Ramos (cell line): ENCODE data around the gene MTARC1.

ENCODE experiments used
- in situ Hi-C: fragments of 300-500 bp; cut with MboI; formaldehyde crosslinking; loops from one replicate; pipeline ENCODE4 v1.14.3; 2022; ENCODE audit warnings: low sequenced_read_pairs; ENCODE audit not compliant: unreplicated experiment

Gene MTARC1

GRCh38 chr1:220769205-220769604 lies 17.5 kb upstream of the MTARC1 start:
- in situ Hi-C loops: no loop called here

- in situ Hi-C loops: no loop called here
Observed at GRCh38 chr1:220770245-220770913, 16.3 kb upstream of the MTARC1 start.

- in situ Hi-C loops: no loop called here
Observed at GRCh38 chr1:220772846-220773245, 13.9 kb upstream of the MTARC1 start.

- in situ Hi-C loops: no loop called here
Observed at GRCh38 chr1:220775240-220775853, 11.4 kb upstream of the MTARC1 start.

- in situ Hi-C loops: no loop called here
Observed at GRCh38 chr1:220776254-220776653, 10.5 kb upstream of the MTARC1 start.

- in situ Hi-C loops: no loop called here
Observed at GRCh38 chr1:220776720-220777326, 9.9 kb upstream of the MTARC1 start.

- in situ Hi-C loops: no loop called here
Observed at GRCh38 chr1:220783453-220783852, 3.3 kb upstream of the MTARC1 start.

GRCh38 chr1:220784751-220785150 lies 2.0 kb upstream of the MTARC1 start:
- in situ Hi-C loops: no loop called here

- in situ Hi-C loops: no loop called here
Observed at GRCh38 chr1:220785166-220786056, 1.3 kb upstream of the MTARC1 start.

- in situ Hi-C loops: no loop called here
Observed at GRCh38 chr1:220786057-220786336, 716 bp upstream of the MTARC1 start.

- in situ Hi-C loops: no loop called here
Observed at GRCh38 chr1:220787069-220787619, 431 bp downstream of the MTARC1 start.

- in situ Hi-C loops: no loop called here
Observed at GRCh38 chr1:220788900-220789299, 2.2 kb downstream of the MTARC1 start.

GRCh38 chr1:220789532-220790147 lies 2.9 kb downstream of the MTARC1 start:
- in situ Hi-C loops: no loop called here

GRCh38 chr1:220791285-220791684 lies 4.6 kb downstream of the MTARC1 start:
- in situ Hi-C loops: no loop called here

GRCh38 chr1:220791956-220792355 lies 5.2 kb downstream of the MTARC1 start:
- in situ Hi-C loops: no loop called here

- in situ Hi-C loops: no loop called here
Observed at GRCh38 chr1:220796530-220796929, 9.8 kb downstream of the MTARC1 start.

GRCh38 chr1:220797044-220797443 lies 10.3 kb downstream of the MTARC1 start:
- in situ Hi-C loops: no loop called here

- in situ Hi-C loops: no loop called here
Observed at GRCh38 chr1:220797553-220797952, 10.8 kb downstream of the MTARC1 start.

GRCh38 chr1:220798338-220798737 lies 11.6 kb downstream of the MTARC1 start:
- in situ Hi-C loops: no loop called here

- in situ Hi-C loops: no loop called here
Observed at GRCh38 chr1:220800262-220800661, 13.5 kb downstream of the MTARC1 start.
